HG03354 (cell line): Measurements from ENCODE around the gene GPC1.

Experiments used
- ATAC-seq: cut with Tn5 transposase; IDR thresholded peaks from one replicate; pipeline ENCODE4 v1.9.1; 2021; ENCODE audit warnings: mild to moderate bottlenecking; ENCODE audit not compliant: unreplicated experiment, poor library complexity, severe bottlenecking

Gene GPC1

GRCh38 chr2:240453461-240454105, 18.1 kb downstream of the GPC1 start:
- no peak for ATAC-seq

- no peak for ATAC-seq
These were observed 18.8 kb downstream of the GPC1 start for GRCh38 chr2:240454106-240454901.

- no peak for ATAC-seq
These were observed 19.8 kb downstream of the GPC1 start for GRCh38 chr2:240455272-240455646.

- ATAC-seq = no peak
These were observed 20.4 kb downstream of the GPC1 start for GRCh38 chr2:240455647-240456446.

GRCh38 chr2:240456447-240457222, 21.2 kb downstream of the GPC1 start:
- no peak for ATAC-seq

- no peak for ATAC-seq
These were observed 22.0 kb downstream of the GPC1 start for GRCh38 chr2:240457223-240458043.

- ATAC-seq = no peak
These were observed 22.8 kb downstream of the GPC1 start for GRCh38 chr2:240458044-240458899.

- ATAC-seq = no peak
These were observed 23.5 kb downstream of the GPC1 start for GRCh38 chr2:240458900-240459391.

- no peak for ATAC-seq
These were observed 24.2 kb downstream of the GPC1 start for GRCh38 chr2:240459401-240460252.

- no peak for ATAC-seq
These were observed 24.8 kb downstream of the GPC1 start for GRCh38 chr2:240460253-240460711.

GRCh38 chr2:240460781-240461431, 25.4 kb downstream of the GPC1 start:
- ATAC-seq = no peak

GRCh38 chr2:240461471-240462072, 26.1 kb downstream of the GPC1 start:
- no peak for ATAC-seq

GRCh38 chr2:240462073-240462706, 26.7 kb downstream of the GPC1 start:
- no peak for ATAC-seq

GRCh38 chr2:240462707-240463273, 27.3 kb downstream of the GPC1 start:
- no peak for ATAC-seq

GRCh38 chr2:240463274-240463865, 27.9 kb downstream of the GPC1 start:
- no peak for ATAC-seq
